Esophagus squamous epithelium (tissue), 4 donors: Measurements from ENCODE around the gene FAM53B.

Experiments
- CTCF ChIP-seq, 6 experiments: fragments of 450-650 bp in 4 of 6; fragments of 200-600 bp in 2 of 6; sonication (generic) in 2 of 6; IDR thresholded peaks; one replicate each; pipeline ENCODE4 v1.5.1; 2016 to 2019; ENCODE audit warnings: antibody characterized with exemption in 6 of 6, mild to moderate bottlenecking in 4 of 6, moderate library complexity in 4 of 6
- POLR2A ChIP-seq, 4 donors: fragments of 450-650 bp; IDR thresholded peaks; one replicate each; pipeline ENCODE4 v1.6.1; 2017; ENCODE audit warnings: antibody characterized with exemption in 4 of 4, mild to moderate bottlenecking in 4 of 4, moderate library complexity in 3 of 4

- TF ChIP-seq CTCF (IDR thresholded peaks at IDR 0.05): no peak
- TF ChIP-seq POLR2A (IDR thresholded peaks at IDR 0.05): no peak
These were observed 76.5 kb downstream of the FAM53B start for GRCh38 chr10:124667425-124668345.
